ENCODE measurements around the gene SDK2.
A peak's percentile ranks its signal among the peaks of the same experiment; 100 is the strongest.
"Not testable (repeated sequence)": the region's sequence is repeated elsewhere in the genome, so short reads cannot be mapped to it uniquely, and the experiment has no call there.

SDK2 gene

DNA sequence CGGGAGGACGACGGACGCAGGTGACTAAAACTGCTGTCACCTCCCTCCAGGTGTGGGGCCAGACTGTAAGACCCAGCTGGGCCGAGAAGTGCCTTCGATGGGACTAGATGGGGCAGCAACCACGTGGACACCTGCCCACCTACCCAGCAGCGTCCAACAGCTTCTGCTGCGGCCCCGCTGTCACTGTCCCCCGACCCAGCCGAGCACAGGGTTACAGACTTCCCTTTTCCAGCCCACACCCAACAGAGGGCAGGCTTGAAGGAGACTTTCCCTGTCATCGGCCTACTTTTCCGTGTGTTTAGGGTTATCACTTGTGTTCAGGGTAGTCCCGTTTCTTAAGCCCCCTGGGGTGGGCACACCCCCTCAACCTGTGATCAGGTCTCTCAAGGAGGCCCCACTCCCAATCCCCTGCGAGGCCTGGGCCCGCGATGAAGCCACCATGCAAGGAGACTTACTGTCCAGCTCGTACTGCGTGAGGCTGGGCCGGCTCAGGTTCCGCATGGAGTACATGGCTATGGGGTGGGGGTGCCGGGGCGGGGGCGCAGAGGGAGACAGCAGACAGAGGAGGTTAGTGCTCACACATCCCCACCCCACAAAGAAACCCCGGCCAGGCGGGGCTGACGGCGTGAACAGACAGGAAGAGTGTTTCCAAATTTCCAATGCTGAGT lies 263.7 kb downstream of the SDK2 start:
- no peak overlapping the region for H3K9ac ChIP-seq (ENCODE audit: low read depth, low read length)
- no peaks in the 10 kb centered on the region for H3K4me1 ChIP-seq (ENCODE audit: control insufficient read depth, insufficient read depth, low read length)
- H3K4me3 ChIP-seq (ENCODE audit: low read depth, low read length) = no peak overlapping the region
- no peaks in the 10 kb centered on the region for H3K9me3 ChIP-seq (ENCODE audit: control insufficient read depth, insufficient read depth, low read length)
- H3K27me3 ChIP-seq (ENCODE audit: control insufficient read depth, insufficient read depth, low read length) = no peaks in the 10 kb centered on the region
- H3K36me3 ChIP-seq (ENCODE audit: control insufficient read depth, insufficient read depth, low read length) = peaks cover 6% of the 10 kb centered on the region

DNA sequence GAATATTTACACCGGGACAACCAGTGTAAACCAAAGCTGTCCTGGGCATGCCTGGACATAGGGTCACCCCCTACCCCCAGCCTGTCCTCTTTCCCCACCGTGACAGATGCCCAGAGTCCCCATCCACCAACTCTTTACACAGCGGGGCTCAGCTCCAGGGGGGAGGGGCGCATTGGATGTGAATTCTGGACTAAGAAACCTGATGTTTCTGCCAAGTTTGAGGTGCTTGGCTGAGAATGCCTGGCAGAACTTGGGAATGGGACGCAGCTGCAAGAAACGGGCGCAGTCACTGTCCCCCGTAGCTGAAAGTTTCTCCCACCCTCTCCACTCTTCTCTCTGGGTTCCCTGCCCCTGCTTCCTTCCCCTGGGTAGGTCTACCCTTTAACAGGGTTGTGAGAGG lies 264.4 kb downstream of the SDK2 start:
- H3K27me3 ChIP-seq (ENCODE audit: control insufficient read depth, insufficient read depth, low read length) = no peaks in the 10 kb centered on the region
- no peak overlapping the region for H3K9ac ChIP-seq (ENCODE audit: low read depth, low read length)
- no peaks in the 10 kb centered on the region for H3K4me1 ChIP-seq (ENCODE audit: control insufficient read depth, insufficient read depth, low read length)
- H3K4me3 ChIP-seq (ENCODE audit: low read depth, low read length) = no peak overlapping the region
- no peaks in the 10 kb centered on the region for H3K9me3 ChIP-seq (ENCODE audit: control insufficient read depth, insufficient read depth, low read length)
- H3K36me3 ChIP-seq (ENCODE audit: control insufficient read depth, insufficient read depth, low read length) = peaks cover 3% of the 10 kb centered on the region

DNA sequence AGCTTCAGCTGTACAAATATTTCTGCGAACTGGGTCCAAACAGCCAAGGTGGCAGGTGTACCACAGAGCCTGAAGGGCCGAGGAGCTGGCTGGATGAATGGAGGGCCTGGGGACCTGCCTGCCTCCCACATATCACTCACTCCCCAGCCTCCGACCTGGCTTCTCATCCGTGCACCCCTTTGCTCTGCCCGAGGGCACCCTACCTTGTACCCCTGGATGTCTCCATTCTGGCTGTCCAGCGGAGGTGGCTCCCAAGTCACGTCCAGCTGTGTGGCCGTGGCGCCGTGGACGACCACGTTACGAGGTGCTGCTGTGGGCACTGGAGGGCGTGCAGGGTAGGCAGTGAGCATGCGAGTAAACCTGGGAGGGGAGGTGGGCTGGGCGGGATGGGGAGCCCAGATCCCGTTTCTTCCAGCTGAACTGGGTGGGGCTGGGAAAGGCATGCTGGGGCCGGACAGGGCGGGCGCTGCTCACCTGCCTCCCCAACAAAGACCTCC lies 265.2 kb downstream of the SDK2 start:
- H3K27me3 ChIP-seq (ENCODE audit: control insufficient read depth, insufficient read depth, low read length) = no peaks in the 10 kb centered on the region
- no peak overlapping the region for H3K4me3 ChIP-seq (ENCODE audit: low read depth, low read length)
- H3K36me3 ChIP-seq (ENCODE audit: control insufficient read depth, insufficient read depth, low read length) = peaks cover 3% of the 10 kb centered on the region
- no peak overlapping the region for H3K9ac ChIP-seq (ENCODE audit: low read depth, low read length)
- no peaks in the 10 kb centered on the region for H3K9me3 ChIP-seq (ENCODE audit: control insufficient read depth, insufficient read depth, low read length)
- no peaks in the 10 kb centered on the region for H3K4me1 ChIP-seq (ENCODE audit: control insufficient read depth, insufficient read depth, low read length)

DNA sequence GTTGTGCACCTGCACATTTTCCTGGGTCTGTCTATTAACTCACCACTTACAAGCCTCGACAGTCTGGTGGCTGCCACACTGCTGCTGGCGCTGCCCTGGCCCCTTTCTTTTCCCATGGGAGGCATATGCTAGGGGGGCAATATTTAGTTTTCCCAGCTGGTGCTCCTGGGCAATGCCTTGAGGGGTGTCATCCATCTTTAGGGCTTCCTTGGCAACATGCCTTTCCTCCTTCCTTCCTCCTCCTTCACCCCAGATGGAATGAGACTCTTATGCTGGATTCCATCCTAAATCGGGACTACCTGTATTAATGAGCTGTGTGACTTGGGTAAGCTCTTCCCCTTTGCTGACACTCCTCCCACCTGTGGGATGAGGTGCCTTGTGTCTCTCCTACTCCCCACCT lies 267.6 kb downstream of the SDK2 start:
- Histone ChIP-seq H3K27me3 (ENCODE audit: control insufficient read depth, insufficient read depth, low read length) (no peaks in the 10 kb centered on the region), H3K9me3 (ENCODE audit: control insufficient read depth, insufficient read depth, low read length) (no peaks in the 10 kb centered on the region), H3K36me3 (ENCODE audit: control insufficient read depth, insufficient read depth, low read length) (peaks cover 3% of the 10 kb centered on the region), H3K4me3 (ENCODE audit: low read depth, low read length) (no peak overlapping the region), H3K9ac (ENCODE audit: low read depth, low read length) (no peak overlapping the region), H3K4me1 (ENCODE audit: control insufficient read depth, insufficient read depth, low read length) (no peaks in the 10 kb centered on the region)

DNA sequence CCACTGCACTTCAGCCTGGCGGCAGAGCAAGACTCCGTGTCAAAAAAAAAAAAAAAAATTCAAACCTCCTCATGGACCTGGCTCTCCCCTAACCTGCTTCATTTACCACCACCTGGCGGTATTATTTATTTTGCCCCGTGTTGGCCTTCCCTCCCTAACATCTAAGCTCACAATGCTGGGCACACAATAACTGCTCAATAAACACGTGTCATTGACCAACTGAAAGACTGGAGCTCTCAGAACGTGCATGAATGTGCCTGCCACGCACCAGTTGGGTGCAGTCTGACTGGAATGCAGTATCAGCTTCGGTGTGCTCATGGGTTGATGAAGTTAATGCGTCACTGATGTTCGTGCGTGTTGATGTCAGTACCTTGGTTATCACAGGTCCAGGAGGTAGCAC lies 268.1 kb downstream of the SDK2 start:
- H3K27me3 ChIP-seq (ENCODE audit: control insufficient read depth, insufficient read depth, low read length) = no peaks in the 10 kb centered on the region
- peaks cover 3% of the 10 kb centered on the region for H3K36me3 ChIP-seq (ENCODE audit: control insufficient read depth, insufficient read depth, low read length)
- H3K9me3 ChIP-seq (ENCODE audit: control insufficient read depth, insufficient read depth, low read length) = no peaks in the 10 kb centered on the region
- no peak overlapping the region for H3K9ac ChIP-seq (ENCODE audit: low read depth, low read length)
- H3K4me3 ChIP-seq (ENCODE audit: low read depth, low read length) = no peak overlapping the region
- H3K4me1 ChIP-seq (ENCODE audit: control insufficient read depth, insufficient read depth, low read length) = no peaks in the 10 kb centered on the region

DNA sequence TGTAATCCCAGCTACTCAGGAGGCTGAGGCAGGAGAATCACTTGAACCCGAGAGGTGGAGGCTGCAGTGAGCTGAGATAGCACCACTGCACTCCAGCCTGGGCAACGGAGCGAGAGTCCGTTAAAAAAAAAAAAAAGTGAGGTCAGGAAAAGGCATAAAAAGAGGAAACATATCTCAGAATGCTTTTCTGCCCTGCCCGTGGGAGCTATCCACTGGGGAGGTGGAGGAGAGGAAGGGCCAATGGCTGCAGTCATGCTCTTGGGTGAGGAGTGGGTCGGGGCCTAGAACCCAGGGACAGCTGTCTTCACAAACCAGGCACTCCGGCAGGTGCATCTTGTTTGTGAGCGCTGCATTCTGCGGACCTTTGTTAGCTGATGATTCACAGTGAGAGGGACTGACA lies 272.4 kb downstream of the SDK2 start:
- Histone ChIP-seq H3K36me3 (ENCODE audit: control insufficient read depth, insufficient read depth, low read length) (peaks cover 5% of the 10 kb centered on the region), H3K4me1 (ENCODE audit: control insufficient read depth, insufficient read depth, low read length) (no peaks in the 10 kb centered on the region), H3K9ac (ENCODE audit: low read depth, low read length) (no peak overlapping the region), H3K4me3 (ENCODE audit: low read depth, low read length) (no peak overlapping the region), H3K27me3 (ENCODE audit: control insufficient read depth, insufficient read depth, low read length) (no peaks in the 10 kb centered on the region), H3K9me3 (ENCODE audit: control insufficient read depth, insufficient read depth, low read length) (no peaks in the 10 kb centered on the region)

DNA sequence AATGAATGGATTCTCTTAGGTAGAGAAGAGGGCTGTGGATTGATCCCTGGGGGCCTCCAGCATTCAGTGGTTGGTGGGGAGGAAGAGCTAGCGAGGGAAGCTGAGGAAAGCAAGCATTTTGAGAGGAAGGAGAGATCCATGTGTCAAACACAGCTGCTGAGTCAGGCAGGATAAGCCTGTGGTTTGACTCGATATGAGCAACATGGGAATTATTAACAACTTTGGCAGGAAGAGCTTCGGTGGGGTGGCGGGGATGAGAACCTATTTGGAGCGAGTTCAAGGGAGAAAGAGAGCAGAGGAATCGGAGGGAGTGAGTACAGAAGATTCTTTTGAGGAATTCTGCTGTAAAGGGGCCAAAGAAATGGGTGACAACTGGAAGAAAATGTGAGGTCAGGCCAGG lies 273.0 kb downstream of the SDK2 start:
- H3K27me3 ChIP-seq (ENCODE audit: control insufficient read depth, insufficient read depth, low read length) = no peaks in the 10 kb centered on the region
- H3K9ac ChIP-seq (ENCODE audit: low read depth, low read length) = no peak overlapping the region

DNA sequence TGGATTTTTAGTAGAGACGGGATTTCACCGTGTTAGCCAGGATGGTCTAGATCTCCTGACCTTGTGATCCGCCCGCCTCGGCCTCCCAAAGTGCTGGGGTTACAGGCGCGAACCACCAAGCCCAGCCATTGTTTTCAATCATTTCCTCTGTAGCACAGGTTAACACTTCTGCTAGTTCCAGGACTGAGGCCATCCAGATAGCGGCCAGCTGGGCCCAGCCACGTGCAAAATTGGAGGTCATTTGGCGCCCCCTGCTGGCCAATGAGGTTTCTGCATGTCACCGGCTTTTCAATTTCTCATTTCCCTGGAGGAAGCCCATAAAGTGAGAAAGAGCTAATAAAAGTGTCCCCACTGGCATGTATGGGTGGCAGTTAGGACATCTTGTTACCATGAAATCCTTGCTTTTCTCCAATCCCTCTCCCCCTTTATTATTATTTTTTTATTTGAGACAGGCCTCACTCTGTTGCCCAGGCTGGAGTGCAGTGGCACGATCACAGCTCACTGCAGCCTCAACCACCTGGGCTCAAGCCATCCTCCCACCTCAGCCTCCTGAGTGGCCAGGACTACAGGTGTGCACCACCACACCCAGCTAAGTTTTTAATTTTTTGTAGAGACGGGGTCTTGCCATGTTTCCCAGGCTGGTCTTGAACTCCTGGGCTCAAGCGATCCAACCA lies 274.3 kb downstream of the SDK2 start:
- not testable (repeated sequence) for H3K27me3 ChIP-seq (ENCODE audit: control insufficient read depth, insufficient read depth, low read length); H3K4me3 ChIP-seq (ENCODE audit: low read depth, low read length); H3K9ac ChIP-seq (ENCODE audit: low read depth, low read length); H3K4me1 ChIP-seq (ENCODE audit: control insufficient read depth, insufficient read depth, low read length); H3K9me3 ChIP-seq (ENCODE audit: control insufficient read depth, insufficient read depth, low read length); H3K36me3 ChIP-seq (ENCODE audit: control insufficient read depth, insufficient read depth, low read length)

More for the DNA sequence above, 273.0 kb downstream of the SDK2 start:
- Histone ChIP-seq H3K4me3 (ENCODE audit: low read depth, low read length) (no peak overlapping the region), H3K9me3 (ENCODE audit: control insufficient read depth, insufficient read depth, low read length) (no peaks in the 10 kb centered on the region), H3K4me1 (ENCODE audit: control insufficient read depth, insufficient read depth, low read length) (no peaks in the 10 kb centered on the region), H3K36me3 (ENCODE audit: control insufficient read depth, insufficient read depth, low read length) (peaks cover 5% of the 10 kb centered on the region)

DNA sequence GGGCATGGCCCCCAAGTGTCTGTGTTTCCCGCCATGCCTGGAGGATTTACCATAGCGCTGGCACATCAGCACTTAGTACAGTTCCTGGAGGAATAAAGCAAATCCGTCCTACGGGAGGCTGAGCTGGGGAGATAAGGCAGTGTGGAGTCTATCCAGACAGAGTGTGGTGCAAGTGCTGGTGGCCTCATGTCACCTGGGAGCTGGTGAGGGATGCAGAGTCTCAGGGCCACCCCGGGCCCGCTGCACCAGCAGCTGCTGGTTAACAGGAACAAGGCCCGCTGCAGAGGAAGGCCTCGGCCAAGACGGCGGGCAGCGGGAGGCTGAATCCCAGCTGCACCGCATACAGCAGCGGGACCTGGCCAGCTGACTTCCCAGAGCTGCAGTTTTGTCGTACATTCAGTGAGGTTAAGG lies 275.1 kb downstream of the SDK2 start:
- no peaks in the 10 kb centered on the region for H3K9me3 ChIP-seq (ENCODE audit: control insufficient read depth, insufficient read depth, low read length)
- no peaks in the 10 kb centered on the region for H3K4me1 ChIP-seq (ENCODE audit: control insufficient read depth, insufficient read depth, low read length)
- H3K27me3 ChIP-seq (ENCODE audit: control insufficient read depth, insufficient read depth, low read length) = no peaks in the 10 kb centered on the region
- no peak overlapping the region for H3K4me3 ChIP-seq (ENCODE audit: low read depth, low read length)
- no peak overlapping the region for H3K9ac ChIP-seq (ENCODE audit: low read depth, low read length)
- H3K36me3 ChIP-seq (ENCODE audit: control insufficient read depth, insufficient read depth, low read length) = peaks cover 2% of the 10 kb centered on the region

DNA sequence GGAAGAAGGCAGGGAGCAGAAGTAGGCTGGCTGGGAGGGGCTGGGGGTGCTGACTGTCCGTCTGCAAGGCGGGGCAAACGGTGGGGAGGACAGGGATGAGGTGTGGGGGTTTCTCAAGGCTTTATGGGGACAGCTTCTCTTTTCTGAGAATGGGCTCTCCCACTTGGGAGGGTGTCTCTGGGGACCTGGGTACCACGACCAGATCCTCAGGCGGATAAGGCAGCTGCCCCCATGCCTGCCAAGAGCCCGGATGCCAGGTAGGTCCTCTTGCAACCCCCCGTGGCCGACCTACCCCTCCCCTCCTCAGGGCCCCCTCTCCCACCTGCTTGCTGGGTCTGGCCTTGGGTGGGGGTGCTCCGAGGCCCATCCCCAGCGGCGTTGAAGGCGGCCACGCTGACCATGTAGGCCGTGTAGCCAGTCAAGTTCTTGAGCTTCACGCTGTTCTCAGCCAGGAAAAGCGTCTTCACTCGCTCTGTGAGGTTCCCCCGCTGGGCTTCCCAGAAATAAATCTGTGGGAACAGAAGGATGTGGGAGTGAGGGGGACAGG lies 276.1 kb downstream of the SDK2 start:
- Histone ChIP-seq H3K36me3 (ENCODE audit: control insufficient read depth, insufficient read depth, low read length) (peaks cover 2% of the 10 kb centered on the region), H3K4me3 (ENCODE audit: low read depth, low read length) (no peak overlapping the region), H3K9ac (ENCODE audit: low read depth, low read length) (no peak overlapping the region), H3K27me3 (ENCODE audit: control insufficient read depth, insufficient read depth, low read length) (no peaks in the 10 kb centered on the region), H3K4me1 (ENCODE audit: control insufficient read depth, insufficient read depth, low read length) (no peaks in the 10 kb centered on the region), H3K9me3 (ENCODE audit: control insufficient read depth, insufficient read depth, low read length) (no peaks in the 10 kb centered on the region)

DNA sequence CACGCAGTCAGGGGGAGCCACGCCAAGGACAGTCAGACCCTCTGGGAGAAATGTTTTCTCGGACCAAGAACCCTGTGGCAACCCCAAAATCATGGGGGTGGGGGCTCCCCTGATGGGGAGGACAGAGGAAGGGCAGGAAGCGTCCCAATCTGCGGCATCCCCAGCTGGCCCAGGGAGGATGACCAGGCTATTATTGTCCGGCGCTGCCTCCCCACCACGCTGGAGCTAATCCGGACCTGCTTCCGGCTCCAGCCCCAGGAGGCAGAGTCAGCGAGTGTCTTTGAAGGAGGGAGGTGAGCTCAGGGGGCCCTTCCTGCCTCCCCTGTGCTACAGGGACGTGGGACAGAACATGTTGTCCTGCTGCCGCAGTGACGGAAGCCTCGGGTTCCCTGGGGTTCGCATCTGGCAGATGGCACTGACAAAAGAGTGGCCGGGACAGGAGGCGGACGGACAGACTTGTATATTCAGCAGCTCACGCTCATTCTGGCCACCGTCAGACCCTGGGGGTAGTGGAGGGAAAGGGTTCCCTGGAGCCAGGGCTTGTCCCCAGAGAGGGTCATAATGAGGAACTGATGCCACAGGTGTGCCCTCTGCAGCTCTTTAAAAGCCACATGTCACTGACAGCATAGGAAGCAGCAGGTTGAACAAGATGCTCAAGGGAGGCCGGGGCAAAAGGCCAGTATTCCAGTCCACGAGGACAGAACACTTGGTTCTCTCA lies 278.2 kb downstream of the SDK2 start:
- H3K27me3 ChIP-seq (ENCODE audit: control insufficient read depth, insufficient read depth, low read length) = no peaks in the 10 kb centered on the region
- H3K36me3 ChIP-seq (ENCODE audit: control insufficient read depth, insufficient read depth, low read length) = peaks cover 2% of the 10 kb centered on the region
- no peak overlapping the region for H3K4me3 ChIP-seq (ENCODE audit: low read depth, low read length)
- no peaks in the 10 kb centered on the region for H3K9me3 ChIP-seq (ENCODE audit: control insufficient read depth, insufficient read depth, low read length)
- peak overlapping the region; percentile 12 for H3K9ac ChIP-seq (ENCODE audit: low read depth, low read length)
- peaks cover 5% of the 10 kb centered on the region for H3K4me1 ChIP-seq (ENCODE audit: control insufficient read depth, insufficient read depth, low read length)
